OCI-LY7 (cell line): ENCODE data around the gene BICD2. TPM values are rescaled to one million over a fixed set of nuclear protein-coding genes. Genes with fewer than 3 reads are reported as not detected.
A peak's percentile ranks its signal among the peaks of the same experiment; 100 is the strongest.

Source experiments
- BruUV-seq: library from RNA; stranded (reverse); fragments of 400-500 nt; replicated peaks from 2 replicates; lab custom pipeline; 2021; lab: Mats Ljungman, UMichigan
- CTCF ChIA-PET: fragments of 300-600 bp; sonication (Branson Sonifier 250); formaldehyde crosslinking; loops from one replicate; lab custom pipeline; 2022; ENCODE audit warnings: antibody characterized with exemption; ENCODE audit not compliant: unreplicated experiment; lab: Charles Lee
- POLR2A ChIA-PET: fragments of 300-600 bp; sonication (Branson Sonifier 250); formaldehyde crosslinking; loops from one replicate; lab custom pipeline; 2022; ENCODE audit warnings: antibody characterized with exemption; lab: Charles Lee
- DNase-seq: peaks from one replicate; pipeline ENCODE4 v3.0.0-alpha.2; 2015; ENCODE audit warnings: low spot score
- H2AFZ ChIP-seq: fragments of 200-600 bp; sonication (generic), shearing (Covaris generic); 2 replicates; pipeline ENCODE4 v1.6.1; 2014; ENCODE audit warnings: mild to moderate bottlenecking, antibody characterized with exemption, low read length, moderate library complexity
- H3K27ac ChIP-seq: fragments of 200-600 bp; sonication (generic); 2 replicates; pipeline ENCODE4 v1.5.1; 2014; ENCODE audit warnings: mixed run types, low read depth, mild to moderate bottlenecking, moderate library complexity, low read length, inconsistent platforms; ENCODE audit not compliant: poor library complexity, severe bottlenecking
- H3K36me3 ChIP-seq: fragments of 200-600 bp; sonication (generic); 2 replicates; pipeline ENCODE4 v1.6.1; 2014; ENCODE audit warnings: mild to moderate bottlenecking, antibody characterized with exemption, low read length, moderate library complexity, mixed read lengths; ENCODE audit not compliant: insufficient read depth
- H3K4me1 ChIP-seq: fragments of 200-600 bp; sonication (generic); 2 replicates; pipeline ENCODE4 v1.5.1; 2014; ENCODE audit warnings: mild to moderate bottlenecking, low read length; ENCODE audit not compliant: insufficient read depth, poor library complexity, severe bottlenecking
- H3K4me2 ChIP-seq: fragments of 200-600 bp; sonication (generic); 2 replicates; pipeline ENCODE4 v1.6.1; 2014; ENCODE audit warnings: mild to moderate bottlenecking, low read length
- H3K4me3 ChIP-seq: fragments of 200-600 bp; sonication (generic); 2 replicates; pipeline ENCODE4 v1.5.1; 2014; ENCODE audit warnings: mild to moderate bottlenecking, low read depth, low read length; ENCODE audit not compliant: poor library complexity, severe bottlenecking
- H3K79me2 ChIP-seq: fragments of 200-600 bp; sonication (generic); 2 replicates; pipeline ENCODE4 v1.6.1; 2016; ENCODE audit warnings: low read depth, mild to moderate bottlenecking, low read length, moderate library complexity, mixed read lengths; ENCODE audit not compliant: insufficient read depth
- H3K9me2 ChIP-seq: fragments of 200-600 bp; sonication (generic); 2 replicates; pipeline ENCODE4 v1.6.1; 2016; ENCODE audit warnings: mild to moderate bottlenecking, low read length, mixed read lengths; ENCODE audit not compliant: insufficient read depth
- H3K9me3 ChIP-seq: fragments of 200-600 bp; sonication (generic); 2 replicates; pipeline ENCODE4 v1.6.1; 2014; ENCODE audit warnings: mild to moderate bottlenecking, mixed run types, low read length, mixed read lengths
- H4K20me1 ChIP-seq: fragments of 200-600 bp; sonication (generic); 2 replicates; pipeline ENCODE4 v1.6.1; 2014; ENCODE audit warnings: mild to moderate bottlenecking, antibody characterized with exemption, low read length, moderate library complexity, mixed read lengths; ENCODE audit not compliant: insufficient read depth
- EZH2phosphoT487 ChIP-seq: fragments of 200-600 bp; sonication (generic); IDR thresholded peaks from 2 replicates; pipeline ENCODE4 v1.6.1; 2018; ENCODE audit warnings: low read depth, borderline replicate concordance, mild to moderate bottlenecking, mixed run types, antibody characterized with exemption, low read length, moderate library complexity, mixed read lengths
- intact Hi-C: fragments of 100-400 bp; cut with micrococcal nuclease; formaldehyde crosslinking; loops from one replicate; pipeline ENCODE4 v1.10.0; 2022; ENCODE audit not compliant: unreplicated experiment
- total RNA-seq, 2 experiments: library from RNA; depleted of rRNA in 1 of 2; stranded (reverse); fragments of >200 nt in 1 of 2; shearing (Covaris generic) in 1 of 2; gene quantifications; 2 replicates each; pipeline ENCODE4 v1.2.3, GENCODE V29; 2014 to 2022
- TF ChIP-seq, protein P1 (sequence below): fragments of 200-600 bp; sonication (generic); conservative IDR thresholded peaks from 2 replicates; pipeline ENCODE4 v1.5.1; 2014; ENCODE audit warnings: mild to moderate bottlenecking, antibody characterized with exemption, low read length, moderate library complexity, mixed read lengths

Gene BICD2
- total RNA-seq, 2 experiments from 2014 or later: 46.5 to 71.0 TPM

DNA sequence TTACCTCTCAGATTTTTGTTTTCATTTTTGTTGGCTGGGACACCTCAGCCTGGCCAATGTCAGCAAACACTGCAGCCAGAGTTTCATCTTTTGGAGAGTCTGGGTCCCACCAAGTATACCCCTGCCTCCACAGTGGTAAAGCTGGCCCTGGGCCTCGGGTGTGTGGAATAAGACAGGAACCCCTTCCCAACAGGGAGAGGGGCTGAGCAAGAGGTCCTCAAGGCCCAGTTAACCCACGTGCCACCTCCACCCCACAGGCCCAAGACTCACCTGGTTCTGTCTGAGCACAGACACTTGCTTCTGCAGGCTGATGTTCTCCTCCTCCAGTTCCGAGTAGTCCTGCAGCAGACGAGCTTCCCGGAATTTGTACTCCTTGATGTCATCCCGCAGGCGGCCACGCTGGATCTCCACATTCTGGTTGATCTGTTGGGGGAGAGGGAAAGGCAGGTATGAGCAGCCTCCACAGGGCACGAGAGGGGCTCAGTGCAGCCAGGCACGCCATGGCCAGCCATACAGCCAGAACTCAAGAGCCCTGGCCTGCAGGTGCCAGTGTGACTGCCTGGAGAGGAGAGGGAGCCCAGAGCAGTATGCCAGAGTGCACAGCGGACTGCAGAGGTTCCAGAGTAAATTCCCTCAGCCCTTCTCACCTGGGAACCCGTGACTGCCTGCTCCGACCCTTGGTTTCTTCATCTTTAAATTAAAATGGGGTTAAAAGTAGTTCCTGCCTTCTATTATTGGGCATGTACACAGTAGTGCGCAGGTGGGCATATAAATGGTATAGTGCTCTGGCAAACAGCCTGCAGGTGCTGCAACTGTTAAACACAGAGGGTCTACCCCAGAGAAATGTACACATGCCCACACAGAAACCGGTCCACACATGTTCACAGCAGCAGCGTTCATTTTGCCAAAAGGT lies 42.0 kb downstream of the BICD2 start:
- BruUV-seq: no TSS peak
- H3K9me2 ChIP-seq: no peaks in the 10 kb centered on the region
- intact Hi-C loops: loop anchor here (5.0 to 10.0 kb wide), 2 partner anchors 240 to 542 kb away; no protein-coding TSS in a partner anchor
- H3K36me3 ChIP-seq: peaks cover 73% of the 10 kb centered on the region
- H3K4me3 ChIP-seq: peak overlapping the region; percentile 56
- ChIA-PET CTCF (no interaction called here), POLR2A (no interaction called here)
- peak; percentile 81 for DNase-seq
- no peak for TF ChIP-seq EZH2phosphoT487
- TF ChIP-seq, protein P1, sequence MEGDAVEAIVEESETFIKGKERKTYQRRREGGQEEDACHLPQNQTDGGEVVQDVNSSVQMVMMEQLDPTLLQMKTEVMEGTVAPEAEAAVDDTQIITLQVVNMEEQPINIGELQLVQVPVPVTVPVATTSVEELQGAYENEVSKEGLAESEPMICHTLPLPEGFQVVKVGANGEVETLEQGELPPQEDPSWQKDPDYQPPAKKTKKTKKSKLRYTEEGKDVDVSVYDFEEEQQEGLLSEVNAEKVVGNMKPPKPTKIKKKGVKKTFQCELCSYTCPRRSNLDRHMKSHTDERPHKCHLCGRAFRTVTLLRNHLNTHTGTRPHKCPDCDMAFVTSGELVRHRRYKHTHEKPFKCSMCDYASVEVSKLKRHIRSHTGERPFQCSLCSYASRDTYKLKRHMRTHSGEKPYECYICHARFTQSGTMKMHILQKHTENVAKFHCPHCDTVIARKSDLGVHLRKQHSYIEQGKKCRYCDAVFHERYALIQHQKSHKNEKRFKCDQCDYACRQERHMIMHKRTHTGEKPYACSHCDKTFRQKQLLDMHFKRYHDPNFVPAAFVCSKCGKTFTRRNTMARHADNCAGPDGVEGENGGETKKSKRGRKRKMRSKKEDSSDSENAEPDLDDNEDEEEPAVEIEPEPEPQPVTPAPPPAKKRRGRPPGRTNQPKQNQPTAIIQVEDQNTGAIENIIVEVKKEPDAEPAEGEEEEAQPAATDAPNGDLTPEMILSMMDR: no peak
- no peaks in the 10 kb centered on the region for H3K9me3 ChIP-seq
- H3K4me2 ChIP-seq: peak overlapping the region; percentile 82
- peaks cover 100% of the 10 kb centered on the region for H3K4me1 ChIP-seq
- H3K27ac ChIP-seq: peak overlapping the region; percentile 96
- H3K79me2 ChIP-seq: peaks cover 47% of the 10 kb centered on the region
- H2AFZ ChIP-seq: no peak overlapping the region
- no peaks in the 10 kb centered on the region for H4K20me1 ChIP-seq

DNA sequence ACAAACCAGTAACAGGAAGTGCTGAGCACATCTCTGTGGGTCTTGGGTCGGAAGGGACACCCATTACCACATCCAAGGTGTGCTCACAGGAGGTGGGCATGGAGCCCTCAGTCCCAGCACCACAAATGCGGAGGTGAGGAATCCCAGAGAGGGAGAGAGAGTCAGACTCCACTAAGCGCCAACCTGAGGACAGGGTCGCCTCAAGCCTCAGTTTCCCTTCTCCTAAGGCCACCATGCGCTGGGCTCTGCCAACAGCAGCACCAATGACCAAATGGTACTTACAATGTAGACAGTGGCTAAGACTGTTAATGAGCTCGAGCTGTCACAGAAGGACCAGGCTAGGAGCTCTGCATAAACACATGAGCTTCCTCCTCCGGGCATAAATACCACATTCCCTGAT lies 43.1 kb downstream of the BICD2 start:
- ChIA-PET POLR2A (interaction anchor here (0.5 to 1.4 kb wide), 4 partner anchors 12 to 831 kb away, joined by 3 to 5 read pairs (median 4); no protein-coding TSS in a partner anchor), CTCF (no interaction called here)
- Histone ChIP-seq H2AFZ (no peak overlapping the region), H3K9me3 (no peaks in the 10 kb centered on the region), H3K4me2 (peak overlapping the region; percentile 82), H4K20me1 (no peaks in the 10 kb centered on the region), H3K9me2 (no peaks in the 10 kb centered on the region), H3K79me2 (peaks cover 38% of the 10 kb centered on the region), H3K36me3 (peaks cover 76% of the 10 kb centered on the region), H3K4me3 (peak overlapping the region; percentile 56), H3K4me1 (peaks cover 100% of the 10 kb centered on the region), H3K27ac (peak overlapping the region; percentile 96)
- no peak for DNase-seq
- TF ChIP-seq, protein P1: no peak
- no peak for TF ChIP-seq EZH2phosphoT487
- no TSS peak for BruUV-seq
- intact Hi-C loops: loop anchor here (1.0 to 10.0 kb wide), 4 partner anchors 43 to 543 kb away; partner anchors contain the start of gene BICD2
